OCI-LY7 (cell line): ENCODE data around the gene SPATA18. TPM values are rescaled to one million over a fixed set of nuclear protein-coding genes. Genes with fewer than 3 reads are reported as not detected.

Source experiments
- BruUV-seq: library from RNA; stranded (reverse); fragments of 400-500 nt; replicated peaks from 2 replicates; lab custom pipeline; 2021; lab: Mats Ljungman, UMichigan
- CTCF ChIA-PET: fragments of 300-600 bp; sonication (Branson Sonifier 250); formaldehyde crosslinking; loops from one replicate; lab custom pipeline; 2022; ENCODE audit warnings: antibody characterized with exemption; ENCODE audit not compliant: unreplicated experiment; lab: Charles Lee
- POLR2A ChIA-PET: fragments of 300-600 bp; sonication (Branson Sonifier 250); formaldehyde crosslinking; loops from one replicate; lab custom pipeline; 2022; ENCODE audit warnings: antibody characterized with exemption; lab: Charles Lee
- DNase-seq: peaks from one replicate; pipeline ENCODE4 v3.0.0-alpha.2; 2015; ENCODE audit warnings: low spot score
- H2AFZ ChIP-seq: fragments of 200-600 bp; sonication (generic), shearing (Covaris generic); 2 replicates; pipeline ENCODE4 v1.6.1; 2014; ENCODE audit warnings: mild to moderate bottlenecking, antibody characterized with exemption, low read length, moderate library complexity
- H3K27ac ChIP-seq: fragments of 200-600 bp; sonication (generic); 2 replicates; pipeline ENCODE4 v1.5.1; 2014; ENCODE audit warnings: mixed run types, low read depth, mild to moderate bottlenecking, moderate library complexity, low read length, inconsistent platforms; ENCODE audit not compliant: poor library complexity, severe bottlenecking
- H3K36me3 ChIP-seq: fragments of 200-600 bp; sonication (generic); 2 replicates; pipeline ENCODE4 v1.6.1; 2014; ENCODE audit warnings: mild to moderate bottlenecking, antibody characterized with exemption, low read length, moderate library complexity, mixed read lengths; ENCODE audit not compliant: insufficient read depth
- H3K4me1 ChIP-seq: fragments of 200-600 bp; sonication (generic); 2 replicates; pipeline ENCODE4 v1.5.1; 2014; ENCODE audit warnings: mild to moderate bottlenecking, low read length; ENCODE audit not compliant: insufficient read depth, poor library complexity, severe bottlenecking
- H3K4me2 ChIP-seq: fragments of 200-600 bp; sonication (generic); 2 replicates; pipeline ENCODE4 v1.6.1; 2014; ENCODE audit warnings: mild to moderate bottlenecking, low read length
- H3K4me3 ChIP-seq: fragments of 200-600 bp; sonication (generic); 2 replicates; pipeline ENCODE4 v1.5.1; 2014; ENCODE audit warnings: mild to moderate bottlenecking, low read depth, low read length; ENCODE audit not compliant: poor library complexity, severe bottlenecking
- H3K79me2 ChIP-seq: fragments of 200-600 bp; sonication (generic); 2 replicates; pipeline ENCODE4 v1.6.1; 2016; ENCODE audit warnings: low read depth, mild to moderate bottlenecking, low read length, moderate library complexity, mixed read lengths; ENCODE audit not compliant: insufficient read depth
- H3K9me2 ChIP-seq: fragments of 200-600 bp; sonication (generic); 2 replicates; pipeline ENCODE4 v1.6.1; 2016; ENCODE audit warnings: mild to moderate bottlenecking, low read length, mixed read lengths; ENCODE audit not compliant: insufficient read depth
- H3K9me3 ChIP-seq: fragments of 200-600 bp; sonication (generic); 2 replicates; pipeline ENCODE4 v1.6.1; 2014; ENCODE audit warnings: mild to moderate bottlenecking, mixed run types, low read length, mixed read lengths
- H4K20me1 ChIP-seq: fragments of 200-600 bp; sonication (generic); 2 replicates; pipeline ENCODE4 v1.6.1; 2014; ENCODE audit warnings: mild to moderate bottlenecking, antibody characterized with exemption, low read length, moderate library complexity, mixed read lengths; ENCODE audit not compliant: insufficient read depth
- EZH2phosphoT487 ChIP-seq: fragments of 200-600 bp; sonication (generic); IDR thresholded peaks from 2 replicates; pipeline ENCODE4 v1.6.1; 2018; ENCODE audit warnings: low read depth, borderline replicate concordance, mild to moderate bottlenecking, mixed run types, antibody characterized with exemption, low read length, moderate library complexity, mixed read lengths
- intact Hi-C: fragments of 100-400 bp; cut with micrococcal nuclease; formaldehyde crosslinking; loops from one replicate; pipeline ENCODE4 v1.10.0; 2022; ENCODE audit not compliant: unreplicated experiment
- total RNA-seq, 2 experiments: library from RNA; depleted of rRNA in 1 of 2; stranded (reverse); fragments of >200 nt in 1 of 2; shearing (Covaris generic) in 1 of 2; gene quantifications; 2 replicates each; pipeline ENCODE4 v1.2.3, GENCODE V29; 2014 to 2022
- TF ChIP-seq, protein P1 (sequence below): fragments of 200-600 bp; sonication (generic); conservative IDR thresholded peaks from 2 replicates; pipeline ENCODE4 v1.5.1; 2014; ENCODE audit warnings: mild to moderate bottlenecking, antibody characterized with exemption, low read length, moderate library complexity, mixed read lengths

The SPATA18 gene
- total RNA-seq, 2 experiments from 2014 or later = not detected

DNA sequence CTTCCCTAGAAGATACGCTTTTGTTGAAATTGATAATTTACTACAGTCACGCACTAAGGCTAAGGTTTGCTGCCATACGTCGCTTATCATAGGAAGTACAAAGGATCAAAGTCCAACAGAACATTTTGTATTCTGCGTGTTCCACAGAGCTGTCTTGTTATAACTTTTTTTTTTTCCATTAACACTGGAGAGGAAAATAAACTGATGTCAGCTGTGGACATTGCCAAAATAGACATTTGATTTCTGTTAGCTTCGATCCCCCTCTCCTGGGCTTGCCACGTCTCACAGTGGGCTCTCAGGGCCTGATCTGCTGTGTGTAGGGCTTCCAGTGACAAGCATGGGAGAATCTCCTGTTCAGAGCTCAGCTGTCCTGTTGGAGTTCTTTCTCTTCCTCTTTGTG lies 93.3 kb downstream of the SPATA18 start:
- no peaks in the 10 kb centered on the region for H3K9me2 ChIP-seq
- H2AFZ ChIP-seq = no peak overlapping the region
- no peak overlapping the region for H3K4me2 ChIP-seq
- CTCF ChIA-PET = no interaction called here
- H3K79me2 ChIP-seq = no peaks in the 10 kb centered on the region
- BruUV-seq = no TSS peak
- no peak for DNase-seq
- no peaks in the 10 kb centered on the region for H3K36me3 ChIP-seq
- POLR2A ChIA-PET = interaction anchor here (0.6 kb wide), 1 partner anchor 99 kb away, joined by 3 read pairs; no protein-coding TSS in a partner anchor
- no peak overlapping the region for H3K4me3 ChIP-seq
- H4K20me1 ChIP-seq = no peaks in the 10 kb centered on the region
- intact Hi-C loops = no loop called here
- H3K4me1 ChIP-seq = no peaks in the 10 kb centered on the region
- TF ChIP-seq EZH2phosphoT487 = no peak
- TF ChIP-seq, protein P1, sequence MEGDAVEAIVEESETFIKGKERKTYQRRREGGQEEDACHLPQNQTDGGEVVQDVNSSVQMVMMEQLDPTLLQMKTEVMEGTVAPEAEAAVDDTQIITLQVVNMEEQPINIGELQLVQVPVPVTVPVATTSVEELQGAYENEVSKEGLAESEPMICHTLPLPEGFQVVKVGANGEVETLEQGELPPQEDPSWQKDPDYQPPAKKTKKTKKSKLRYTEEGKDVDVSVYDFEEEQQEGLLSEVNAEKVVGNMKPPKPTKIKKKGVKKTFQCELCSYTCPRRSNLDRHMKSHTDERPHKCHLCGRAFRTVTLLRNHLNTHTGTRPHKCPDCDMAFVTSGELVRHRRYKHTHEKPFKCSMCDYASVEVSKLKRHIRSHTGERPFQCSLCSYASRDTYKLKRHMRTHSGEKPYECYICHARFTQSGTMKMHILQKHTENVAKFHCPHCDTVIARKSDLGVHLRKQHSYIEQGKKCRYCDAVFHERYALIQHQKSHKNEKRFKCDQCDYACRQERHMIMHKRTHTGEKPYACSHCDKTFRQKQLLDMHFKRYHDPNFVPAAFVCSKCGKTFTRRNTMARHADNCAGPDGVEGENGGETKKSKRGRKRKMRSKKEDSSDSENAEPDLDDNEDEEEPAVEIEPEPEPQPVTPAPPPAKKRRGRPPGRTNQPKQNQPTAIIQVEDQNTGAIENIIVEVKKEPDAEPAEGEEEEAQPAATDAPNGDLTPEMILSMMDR = no peak
- H3K27ac ChIP-seq = no peak overlapping the region
- no peaks in the 10 kb centered on the region for H3K9me3 ChIP-seq

Other genes with a start within 250 kb of the SPATA18 start
- gene DCUN1D4, start 208.2 kb upstream of the SPATA18 start, total RNA-seq (2014; rRNA removed; shearing (Covaris generic)) = 21.3 and 30.4 TPM in 2 replicates
- 24.4 and 34.2 TPM in 2 replicates for gene DCUN1D4, start 208.2 kb upstream of the SPATA18 start, total RNA-seq (2022)
- gene LRRC66, start 30.9 kb upstream of the SPATA18 start, total RNA-seq (2014; rRNA removed; shearing (Covaris generic)) = 0.15 and 0.25 TPM in 2 replicates
- 0.11 and 0.25 TPM in 2 replicates for gene LRRC66, start 30.9 kb upstream of the SPATA18 start, total RNA-seq (2022)
- 6.0 and 7.5 TPM in 2 replicates for gene SGCB, start 13.0 kb upstream of the SPATA18 start, total RNA-seq (2014; rRNA removed; shearing (Covaris generic))
- gene SGCB, start 13.0 kb upstream of the SPATA18 start, total RNA-seq (2022) = 17.5 and 20.2 TPM in 2 replicates